ENCODE results near the gene EPS15. TPM values are rescaled to one million over a fixed set of nuclear protein-coding genes. Genes with fewer than 3 reads are reported as not detected.

Gene EPS15
- total RNA-seq, 1 donor from 2014 or later: 120 TPM

GRCh38 chr1:51310871-51311613 lies 208.0 kb downstream of the EPS15 start:
- no peak overlapping the region for H3K4me3 Mint-ChIP-seq (ENCODE audit: unreplicated experiment)
- no peak for TF ChIP-seq CTCF (IDR thresholded peaks at IDR 0.05; ENCODE audit: unreplicated experiment)
- no peak for DNase-seq (ENCODE audit: low spot score)

GRCh38 chr1:51309291-51309690 lies 209.8 kb downstream of the EPS15 start:
- no peak overlapping the region for H3K4me3 Mint-ChIP-seq (ENCODE audit: unreplicated experiment)
- no peaks in the 10 kb centered on the region for H3K9me3 Mint-ChIP-seq (ENCODE audit: unreplicated experiment)
- no peak overlapping the region for H3K27ac Mint-ChIP-seq (ENCODE audit: unreplicated experiment)
- no peak for TF ChIP-seq CTCF (IDR thresholded peaks at IDR 0.05; ENCODE audit: unreplicated experiment)
- no peaks in the 10 kb centered on the region for H3K36me3 Mint-ChIP-seq (ENCODE audit: low read depth, unreplicated experiment)
- DNase-seq (ENCODE audit: low spot score): no peak
- H3K4me1 Mint-ChIP-seq (ENCODE audit: unreplicated experiment): peaks cover 31% of the 10 kb centered on the region
- peaks cover 10% of the 10 kb centered on the region for H3K27me3 Mint-ChIP-seq (ENCODE audit: unreplicated experiment)

More at GRCh38 chr1:51310871-51311613, 208.0 kb downstream of the EPS15 start:
- H3K4me1 Mint-ChIP-seq (ENCODE audit: unreplicated experiment): peaks cover 30% of the 10 kb centered on the region
- no peak overlapping the region for H3K27ac Mint-ChIP-seq (ENCODE audit: unreplicated experiment)
- H3K9me3 Mint-ChIP-seq (ENCODE audit: unreplicated experiment): no peaks in the 10 kb centered on the region
- no peaks in the 10 kb centered on the region for H3K36me3 Mint-ChIP-seq (ENCODE audit: low read depth, unreplicated experiment)
- H3K27me3 Mint-ChIP-seq (ENCODE audit: unreplicated experiment): peaks cover 12% of the 10 kb centered on the region

- no peak for TF ChIP-seq CTCF (IDR thresholded peaks at IDR 0.05; ENCODE audit: unreplicated experiment)
- Mint-ChIP-seq H3K27ac (ENCODE audit: unreplicated experiment) (no peak overlapping the region), H3K4me3 (ENCODE audit: unreplicated experiment) (no peak overlapping the region), H3K9me3 (ENCODE audit: unreplicated experiment) (no peaks in the 10 kb centered on the region), H3K27me3 (ENCODE audit: unreplicated experiment) (peaks cover 10% of the 10 kb centered on the region), H3K36me3 (ENCODE audit: low read depth, unreplicated experiment) (no peaks in the 10 kb centered on the region), H3K4me1 (ENCODE audit: unreplicated experiment) (peaks cover 26% of the 10 kb centered on the region)
- DNase-seq (ENCODE audit: low spot score): no peak
Observed at GRCh38 chr1:51308636-51309035, 210.4 kb downstream of the EPS15 start.

GRCh38 chr1:51306950-51307349 lies 212.1 kb downstream of the EPS15 start:
- TF ChIP-seq CTCF (IDR thresholded peaks at IDR 0.05; ENCODE audit: unreplicated experiment): no peak
- Mint-ChIP-seq H3K4me3 (ENCODE audit: unreplicated experiment) (no peak overlapping the region), H3K36me3 (ENCODE audit: low read depth, unreplicated experiment) (no peaks in the 10 kb centered on the region), H3K4me1 (ENCODE audit: unreplicated experiment) (peaks cover 18% of the 10 kb centered on the region), H3K27ac (ENCODE audit: unreplicated experiment) (no peak overlapping the region), H3K27me3 (ENCODE audit: unreplicated experiment) (peaks cover 8% of the 10 kb centered on the region), H3K9me3 (ENCODE audit: unreplicated experiment) (no peaks in the 10 kb centered on the region)
- no peak for DNase-seq (ENCODE audit: low spot score)

- DNase-seq (ENCODE audit: low spot score): no peak
- TF ChIP-seq CTCF (IDR thresholded peaks at IDR 0.05; ENCODE audit: unreplicated experiment): no peak
- Mint-ChIP-seq H3K4me3 (ENCODE audit: unreplicated experiment) (no peak overlapping the region), H3K4me1 (ENCODE audit: unreplicated experiment) (peaks cover 4% of the 10 kb centered on the region), H3K27ac (ENCODE audit: unreplicated experiment) (no peak overlapping the region), H3K27me3 (ENCODE audit: unreplicated experiment) (peaks cover 3% of the 10 kb centered on the region), H3K9me3 (ENCODE audit: unreplicated experiment) (no peaks in the 10 kb centered on the region), H3K36me3 (ENCODE audit: low read depth, unreplicated experiment) (peaks cover 4% of the 10 kb centered on the region)
Observed at GRCh38 chr1:51305371-51305823, 213.7 kb downstream of the EPS15 start.

Data from endothelial cell (in vitro differentiated cells).